Nephron progenitor cell (in vitro differentiated cells): ENCODE measurements around the gene ACTG1.

Source experiments
- DNase-seq: peaks from one replicate; pipeline ENCODE4 v3.0.0; 2021
- H3K27ac Mint-ChIP-seq: 2 replicates; pipeline ENCODE4 v1.8.0; 2021; ENCODE audit warnings: mild to moderate bottlenecking, moderate library complexity, mixed read lengths
- H3K27me3 Mint-ChIP-seq: 2 replicates; pipeline ENCODE4 v1.8.0; 2021; ENCODE audit warnings: mild to moderate bottlenecking, low read depth, mixed read lengths; ENCODE audit not compliant: poor library complexity
- H3K36me3 Mint-ChIP-seq: 2 replicates; pipeline ENCODE4 v1.8.0; 2021; ENCODE audit warnings: low read depth, mixed read lengths
- H3K4me1 Mint-ChIP-seq: 2 replicates; pipeline ENCODE4 v1.8.0; 2021; ENCODE audit warnings: mixed read lengths
- H3K4me3 Mint-ChIP-seq: 2 replicates; pipeline ENCODE4 v1.8.0; 2021; ENCODE audit warnings: mild to moderate bottlenecking, moderate library complexity, mixed read lengths
- H3K9me3 Mint-ChIP-seq: 2 replicates; pipeline ENCODE4 v1.8.0; 2021; ENCODE audit warnings: mild to moderate bottlenecking, moderate library complexity, mixed read lengths
- CTCF ChIP-seq: fragments of 200-600 bp; sonication (generic); IDR thresholded peaks from 2 replicates; pipeline ENCODE4 v1.5.0; 2021; ENCODE audit warnings: antibody characterized with exemption

ACTG1 gene

GRCh38 chr17:81543339-81543675, 30.7 kb upstream of the ACTG1 start:
- Mint-ChIP-seq H3K9me3 (no peaks in the 10 kb centered on the region), H3K36me3 (peaks cover 5% of the 10 kb centered on the region), H3K4me3 (no peak overlapping the region), H3K4me1 (peaks cover under 1% of the 10 kb centered on the region), H3K27ac (no peak overlapping the region), H3K27me3 (peaks cover 5% of the 10 kb centered on the region)
- no peak for DNase-seq
- TF ChIP-seq CTCF, result no peak

GRCh38 chr17:81542431-81543338, 30.1 kb upstream of the ACTG1 start:
- TF ChIP-seq CTCF, result no peak
- DNase-seq, result no peak
- no peak overlapping the region for H3K4me3 Mint-ChIP-seq
- no peaks in the 10 kb centered on the region for H3K9me3 Mint-ChIP-seq
- H3K27ac Mint-ChIP-seq, result no peak overlapping the region
- peaks cover 9% of the 10 kb centered on the region for H3K27me3 Mint-ChIP-seq
- peaks cover 6% of the 10 kb centered on the region for H3K4me1 Mint-ChIP-seq
- H3K36me3 Mint-ChIP-seq, result peaks cover 5% of the 10 kb centered on the region

GRCh38 chr17:81541123-81541522, 28.5 kb upstream of the ACTG1 start:
- no peak overlapping the region for H3K4me3 Mint-ChIP-seq
- peaks cover 10% of the 10 kb centered on the region for H3K4me1 Mint-ChIP-seq
- peaks cover 20% of the 10 kb centered on the region for H3K27me3 Mint-ChIP-seq
- peaks cover under 1% of the 10 kb centered on the region for H3K36me3 Mint-ChIP-seq
- no peak overlapping the region for H3K27ac Mint-ChIP-seq
- DNase-seq, result no peak
- no peak for TF ChIP-seq CTCF
- no peaks in the 10 kb centered on the region for H3K9me3 Mint-ChIP-seq

- no peak for TF ChIP-seq CTCF
- H3K4me3 Mint-ChIP-seq, result no peak overlapping the region
- peaks cover 25% of the 10 kb centered on the region for H3K27me3 Mint-ChIP-seq
- H3K9me3 Mint-ChIP-seq, result no peaks in the 10 kb centered on the region
- no peaks in the 10 kb centered on the region for H3K36me3 Mint-ChIP-seq
- no peak for DNase-seq
- H3K27ac Mint-ChIP-seq, result no peak overlapping the region
- peaks cover 10% of the 10 kb centered on the region for H3K4me1 Mint-ChIP-seq
Measured at GRCh38 chr17:81540676-81541027, 28.1 kb upstream of the ACTG1 start.

- H3K36me3 Mint-ChIP-seq, result no peaks in the 10 kb centered on the region
- no peak for TF ChIP-seq CTCF
- DNase-seq, result no peak
Measured at GRCh38 chr17:81539961-81540675, 27.5 kb upstream of the ACTG1 start.

GRCh38 chr17:81539571-81539900, 26.9 kb upstream of the ACTG1 start:
- Mint-ChIP-seq H3K36me3 (no peaks in the 10 kb centered on the region), H3K4me3 (no peak overlapping the region), H3K27me3 (peaks cover 32% of the 10 kb centered on the region), H3K9me3 (no peaks in the 10 kb centered on the region), H3K27ac (no peak overlapping the region), H3K4me1 (peaks cover 10% of the 10 kb centered on the region)
- no peak for TF ChIP-seq CTCF
- DNase-seq, result no peak

More at GRCh38 chr17:81539961-81540675, 27.5 kb upstream of the ACTG1 start:
- H3K27ac Mint-ChIP-seq, result no peak overlapping the region
- H3K9me3 Mint-ChIP-seq, result no peaks in the 10 kb centered on the region
- H3K4me1 Mint-ChIP-seq, result peaks cover 10% of the 10 kb centered on the region
- no peak overlapping the region for H3K4me3 Mint-ChIP-seq
- H3K27me3 Mint-ChIP-seq, result peaks cover 29% of the 10 kb centered on the region
